SU-DHL-6 (cell line): ENCODE results near the gene L1TD1.

ENCODE experiments used
- H2AFZ ChIP-seq: fragments of 200-600 bp; sonication (generic); 2 replicates; pipeline ENCODE4 v1.6.1; 2014; ENCODE audit warnings: low read depth, mild to moderate bottlenecking, moderate library complexity, mixed read lengths, antibody characterized with exemption, low read length; ENCODE audit not compliant: severe bottlenecking
- H3F3A ChIP-seq: fragments of 200-600 bp; shearing (Covaris generic); 2 replicates; pipeline ENCODE4 v1.6.0; 2016; ENCODE audit warnings: antibody characterized with exemption, mild to moderate bottlenecking; ENCODE audit not compliant: insufficient read depth
- H3K27ac ChIP-seq: fragments of 200-600 bp; sonication (generic); 2 replicates; pipeline ENCODE4 v1.5.1; 2016; ENCODE audit warnings: low read depth, mild to moderate bottlenecking, low read length, moderate library complexity, mixed read lengths
- H3K27me3 ChIP-seq: fragments of 200-600 bp; sonication (generic), shearing (Covaris generic); 2 replicates; pipeline ENCODE4 v1.6.0; 2014; ENCODE audit warnings: mild to moderate bottlenecking, low read length
- H3K36me3 ChIP-seq: fragments of 200-600 bp; sonication (generic); 2 replicates; pipeline ENCODE4 v1.6.1; 2014; ENCODE audit warnings: mild to moderate bottlenecking, low read length, mixed read lengths
- H3K4me2 ChIP-seq: fragments of 300-600, 200-600 bp; shearing (Covaris generic), sonication (generic); 2 replicates; pipeline ENCODE4 v1.6.0; 2014; ENCODE audit warnings: low read length, low read depth, mild to moderate bottlenecking; ENCODE audit not compliant: poor library complexity, severe bottlenecking
- H3K4me3 ChIP-seq: fragments of 200-600 bp; sonication (generic); 2 replicates; pipeline ENCODE4 v1.5.1; 2014; ENCODE audit warnings: antibody characterized with exemption, low read length, mild to moderate bottlenecking, mixed read lengths; ENCODE audit not compliant: insufficient read depth, poor library complexity, severe bottlenecking
- H3K79me2 ChIP-seq: fragments of 200-600 bp; sonication (generic); 2 replicates; pipeline ENCODE4 v1.6.1; 2014; ENCODE audit warnings: mild to moderate bottlenecking, low read length, moderate library complexity; ENCODE audit not compliant: insufficient read depth
- H3K9ac ChIP-seq: fragments of 200-600 bp; sonication (generic); 2 replicates; pipeline ENCODE4 v1.7.0; 2014; ENCODE audit warnings: mild to moderate bottlenecking, low read length
- H3K9me2 ChIP-seq: fragments of 200-600 bp; sonication (generic); replicated peaks from 2 replicates; pipeline ENCODE4 v1.6.1; 2014; ENCODE audit warnings: low read length; ENCODE audit not compliant: insufficient read depth
- H3K9me3 ChIP-seq: fragments of 200-600 bp; sonication (generic); 2 replicates; pipeline ENCODE4 v1.6.1; 2014; ENCODE audit warnings: low read length, mixed read lengths; ENCODE audit not compliant: insufficient read depth
- H4K20me1 ChIP-seq: fragments of 200-600 bp; sonication (generic); 2 replicates; pipeline ENCODE4 v1.6.1; 2014; ENCODE audit warnings: low read depth, mild to moderate bottlenecking, antibody characterized with exemption, low read length, moderate library complexity, mixed read lengths
- CTCF ChIP-seq: fragments of 200-600 bp; sonication (generic); IDR thresholded peaks from one replicate; pipeline ENCODE4 v1.5.1; 2017; ENCODE audit warnings: antibody characterized with exemption, mild to moderate bottlenecking, low read length, moderate library complexity; ENCODE audit not compliant: insufficient read depth, poor library complexity, severe bottlenecking
- EZH2phosphoT487 ChIP-seq: fragments of 200-600 bp; sonication (generic), shearing (Covaris generic); conservative IDR thresholded peaks from 2 replicates; pipeline ENCODE4 v1.6.1; 2018; ENCODE audit warnings: mild to moderate bottlenecking, antibody characterized with exemption, low read length, moderate library complexity, mixed read lengths

Gene L1TD1

DNA sequence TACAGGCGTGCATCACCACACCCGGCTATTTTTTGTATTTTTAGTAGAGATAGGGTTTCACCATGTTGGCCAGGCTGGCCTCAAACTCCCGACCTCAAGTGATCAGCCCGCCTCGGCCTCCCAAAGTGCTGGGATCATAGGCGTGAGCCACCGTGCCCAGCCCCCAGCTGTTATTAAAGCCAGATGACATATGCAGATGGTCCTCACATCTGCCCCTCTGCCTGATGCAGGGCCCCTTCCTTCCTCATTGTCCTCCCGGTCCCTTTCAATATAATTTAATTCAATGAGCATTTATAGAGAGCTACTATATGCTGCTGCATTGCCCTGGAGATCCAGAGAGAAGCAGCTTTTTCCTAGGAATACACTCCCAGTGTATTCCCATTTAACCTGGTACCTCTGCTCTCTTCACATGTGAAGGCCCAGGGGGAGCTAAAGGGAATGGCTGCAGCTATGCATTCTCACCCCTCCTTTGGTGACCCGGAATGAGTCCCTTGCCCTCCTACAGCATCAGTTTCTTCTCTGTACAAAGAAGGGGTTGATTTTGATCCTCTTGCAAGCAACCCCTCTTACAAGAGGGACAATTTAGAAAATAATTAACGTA is 55.6 kb downstream of the L1TD1 start:
- no peaks in the 10 kb centered on the region for H3K9me2 ChIP-seq
- no peaks in the 10 kb centered on the region for H3F3A ChIP-seq
- H3K4me2 ChIP-seq = no peak overlapping the region
- no peak overlapping the region for H3K4me3 ChIP-seq
- no peaks in the 10 kb centered on the region for H3K9me3 ChIP-seq
- H3K9ac ChIP-seq = no peak overlapping the region
- no peaks in the 10 kb centered on the region for H3K79me2 ChIP-seq
- H3K27me3 ChIP-seq = no peaks in the 10 kb centered on the region
- no peaks in the 10 kb centered on the region for H4K20me1 ChIP-seq
- no peak overlapping the region for H2AFZ ChIP-seq
- no peaks in the 10 kb centered on the region for H3K36me3 ChIP-seq
- TF ChIP-seq CTCF (no peak), EZH2phosphoT487 (no peak)
- no peak overlapping the region for H3K27ac ChIP-seq

DNA sequence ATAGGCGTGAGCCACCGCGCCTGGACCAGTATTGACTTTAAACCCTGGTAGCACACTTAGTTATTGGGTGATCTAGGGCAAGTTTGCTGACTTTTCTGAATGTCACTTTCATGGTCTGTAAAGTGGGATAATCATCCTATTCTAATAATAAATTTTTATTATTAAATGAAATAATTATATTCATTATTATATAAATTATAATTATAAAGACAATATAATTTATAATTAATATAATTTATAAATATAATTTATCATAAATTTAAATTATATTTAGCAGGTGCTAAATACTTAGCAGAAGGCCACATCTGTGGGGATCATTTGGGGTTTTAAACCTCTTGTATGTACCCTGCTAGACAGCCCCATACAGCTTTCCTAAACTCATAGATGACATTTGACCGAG is 64.9 kb downstream of the L1TD1 start:
- Histone ChIP-seq H3K4me3 (no peak overlapping the region), H3F3A (no peaks in the 10 kb centered on the region), H3K79me2 (no peaks in the 10 kb centered on the region), H4K20me1 (no peaks in the 10 kb centered on the region), H3K9me2 (no peaks in the 10 kb centered on the region), H3K9ac (no peak overlapping the region), H3K36me3 (no peaks in the 10 kb centered on the region), H2AFZ (no peak overlapping the region), H3K27ac (no peak overlapping the region), H3K9me3 (no peaks in the 10 kb centered on the region), H3K4me2 (no peak overlapping the region), H3K27me3 (no peaks in the 10 kb centered on the region)
- TF ChIP-seq CTCF = no peak
- no peak for TF ChIP-seq EZH2phosphoT487

GRCh38 chr1:62260688-62261087 is 66.0 kb downstream of the L1TD1 start:
- H3K4me3 ChIP-seq = no peak overlapping the region
- H3K27me3 ChIP-seq = no peaks in the 10 kb centered on the region
- H3K79me2 ChIP-seq = no peaks in the 10 kb centered on the region
- H3F3A ChIP-seq = no peaks in the 10 kb centered on the region
- H3K36me3 ChIP-seq = no peaks in the 10 kb centered on the region
- H3K9ac ChIP-seq = no peak overlapping the region
- no peak overlapping the region for H3K4me2 ChIP-seq
- H2AFZ ChIP-seq = no peak overlapping the region
- H3K27ac ChIP-seq = no peak overlapping the region
- TF ChIP-seq CTCF = no peak
- TF ChIP-seq EZH2phosphoT487 = no peak
- no peaks in the 10 kb centered on the region for H3K9me3 ChIP-seq
- no peaks in the 10 kb centered on the region for H3K9me2 ChIP-seq
- no peaks in the 10 kb centered on the region for H4K20me1 ChIP-seq
